D721Med (cell line): ENCODE results near the gene NOL3.

ENCODE experiments used
- DNase-seq: peaks from one replicate; pipeline ENCODE4 v3.0.0; 2011; ENCODE audit warnings: low spot score; ENCODE audit not compliant: insufficient read length
- FAIRE-seq: peaks from 2 replicates; lab custom pipeline; 2011; peaks lifted over from hg19 to GRCh38; lab: Jason Lieb, UNC
- CTCF ChIP-seq: IDR thresholded peaks from 2 replicates; pipeline ENCODE4 v1.5.1; 2012; ENCODE audit warnings: mild to moderate bottlenecking, control low read depth; ENCODE audit not compliant: insufficient read depth; ENCODE audit errors: missing control alignments

Gene NOL3

DNA sequence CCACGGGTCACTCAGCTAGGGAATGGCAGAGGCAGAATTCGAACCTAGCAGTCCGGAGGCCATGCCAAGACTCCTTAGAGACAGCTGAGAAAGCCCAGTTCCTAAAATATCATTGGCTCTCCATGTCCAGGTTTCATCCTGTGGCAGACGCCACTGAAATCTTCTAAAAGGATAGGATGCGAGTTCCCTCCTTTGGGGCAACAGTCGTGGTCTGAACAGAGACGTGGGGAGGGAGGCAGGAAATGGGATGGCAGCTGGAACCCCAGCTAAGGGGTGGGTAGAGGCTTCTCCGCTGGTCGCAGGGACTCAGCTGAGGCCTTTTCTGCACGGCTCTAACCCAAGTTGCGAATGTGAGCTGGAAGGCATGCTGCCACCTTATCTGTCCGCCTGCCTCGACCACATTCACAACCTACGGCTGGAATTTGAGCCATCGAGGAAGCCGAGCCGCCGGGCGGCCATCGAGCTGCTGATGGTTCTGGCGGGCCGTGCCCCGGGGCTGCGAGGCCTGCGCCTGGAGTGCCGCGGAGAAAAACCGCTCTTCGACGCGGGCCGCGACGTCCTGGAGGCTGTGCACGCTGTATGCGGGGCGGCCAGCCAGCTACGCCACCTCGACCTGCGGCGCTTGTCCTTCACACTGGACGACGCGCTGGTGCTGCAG lies 7.7 kb upstream of the NOL3 start:
- no peak for TF ChIP-seq CTCF
- DNase-seq (no peak), FAIRE-seq (no peak)

- DNase-seq (no peak), FAIRE-seq (no peak)
- no peak for TF ChIP-seq CTCF
Observed at GRCh38 chr16:67163164-67163998, 7.0 kb upstream of the NOL3 start.

GRCh38 chr16:67163999-67164558 lies 6.3 kb upstream of the NOL3 start:
- TF ChIP-seq CTCF: no peak
- no peak for DNase-seq

DNA sequence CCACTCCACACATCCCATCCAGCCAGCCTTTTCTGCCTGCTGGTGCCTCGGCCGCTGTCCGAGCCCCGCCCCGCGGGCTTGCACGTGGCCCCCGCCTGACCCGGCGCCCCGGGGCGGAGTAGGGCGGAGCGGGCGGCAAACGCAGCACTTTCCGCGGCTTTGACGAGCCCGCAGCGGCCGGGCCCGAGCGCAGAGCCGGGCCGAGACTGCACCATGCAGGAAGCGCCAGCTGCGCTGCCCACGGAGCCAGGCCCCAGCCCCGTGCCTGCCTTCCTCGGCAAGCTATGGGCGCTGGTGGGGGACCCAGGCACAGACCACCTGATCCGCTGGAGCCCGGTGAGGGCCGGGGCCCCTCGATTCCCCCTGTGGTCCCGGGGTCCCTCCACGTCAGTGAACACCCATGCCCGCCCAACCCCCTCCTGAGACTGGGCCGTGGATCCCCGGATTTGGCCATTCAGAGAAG lies 5.7 kb upstream of the NOL3 start, which contains the start of gene HSF4:
Gene HSF4 (plus strand): TSS at position 147 of the 463 bp plus-strand sequence. CDS start 67 bp downstream, at position 214.
- no peak for DNase-seq
- no peak for FAIRE-seq
- TF ChIP-seq CTCF: no peak

More at GRCh38 chr16:67163999-67164558, 6.3 kb upstream of the NOL3 start:
- FAIRE-seq: no peak

GRCh38 chr16:67165121-67166078 lies 4.9 kb upstream of the NOL3 start:
- TF ChIP-seq CTCF: no peak
- no peak for DNase-seq
- no peak for FAIRE-seq

DNA sequence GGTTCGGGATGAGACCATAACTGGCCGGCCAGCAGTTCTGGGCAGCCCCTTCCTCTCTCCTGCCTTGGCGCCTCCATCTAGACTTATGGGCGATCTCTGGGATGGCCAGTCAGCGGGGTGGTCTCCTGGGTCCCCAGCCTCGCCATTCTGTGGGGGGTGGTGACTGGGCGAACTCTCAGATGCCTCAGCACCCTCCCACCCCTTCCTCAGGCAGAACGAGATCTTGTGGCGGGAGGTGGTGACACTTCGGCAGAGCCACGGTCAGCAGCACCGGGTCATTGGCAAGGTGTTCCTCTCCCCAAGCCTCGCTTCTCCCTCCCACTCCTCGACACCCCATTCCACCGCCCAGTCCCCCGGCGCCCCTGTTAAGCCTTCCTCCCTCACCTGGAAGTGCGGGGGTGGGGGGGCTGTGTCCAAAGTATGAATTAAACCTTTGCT lies 4.2 kb upstream of the NOL3 start:
- DNase-seq (no peak), FAIRE-seq (no peak)
- TF ChIP-seq CTCF: no peak
